ENCODE data around the gene SNX18.

Gene SNX18

DNA sequence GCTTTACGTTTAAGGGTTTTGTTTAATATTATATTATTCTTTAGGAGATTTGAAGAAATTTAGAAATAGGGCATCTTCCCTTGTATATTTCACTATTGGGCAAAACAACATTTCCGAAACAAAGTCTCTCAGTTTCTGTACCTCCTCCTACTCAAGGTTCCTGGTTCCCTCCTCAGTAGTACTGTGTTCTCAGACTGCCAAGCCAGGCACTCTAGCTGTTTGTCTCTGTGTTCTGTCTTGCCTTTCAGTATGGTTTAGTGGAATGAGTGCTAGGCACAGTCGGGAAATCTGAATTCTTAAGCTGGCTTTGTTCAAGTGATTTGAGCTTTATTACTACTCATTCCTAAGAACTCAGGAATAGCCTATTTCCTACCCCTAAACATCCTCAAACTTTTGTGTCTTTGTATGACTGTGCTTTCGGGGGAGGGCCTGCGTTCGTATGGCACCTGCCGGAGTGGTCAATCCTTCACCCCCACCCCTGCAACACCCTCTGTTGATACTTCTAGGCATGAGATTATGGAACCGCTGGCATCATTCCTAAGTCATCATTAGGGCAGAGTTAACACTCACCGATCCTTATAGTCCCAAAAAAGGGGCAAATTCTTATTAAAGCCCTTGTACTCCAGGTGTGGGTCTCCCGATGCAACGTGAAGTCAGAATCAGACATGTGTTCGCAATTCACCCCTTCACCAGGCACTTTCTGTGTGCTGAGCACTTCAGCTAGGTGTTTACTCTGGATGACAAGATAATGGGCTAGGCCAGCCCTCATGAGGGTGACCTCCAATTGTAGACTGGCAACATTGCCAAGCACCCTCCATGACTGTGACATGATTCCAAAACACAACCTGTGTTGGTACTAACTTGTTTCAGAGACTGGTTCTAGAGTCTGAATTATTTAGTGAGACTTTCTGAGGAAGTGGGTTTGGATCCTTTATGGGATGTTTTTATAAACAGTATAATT is 24.5 kb downstream of the SNX18 start:
- H3K4me1 Mint-ChIP-seq (ENCODE audit: low read depth), result peaks cover 12% of the 10 kb centered on the region
- no peak overlapping the region for H3K27ac Mint-ChIP-seq
- H3K36me3 Mint-ChIP-seq (ENCODE audit: low read depth), result peaks cover 32% of the 10 kb centered on the region
- H3K4me3 Mint-ChIP-seq, result no peak overlapping the region
- H3K9me3 Mint-ChIP-seq, result no peaks in the 10 kb centered on the region
- H3K27me3 Mint-ChIP-seq, result no peaks in the 10 kb centered on the region
- no peak for DNase-seq

DNA sequence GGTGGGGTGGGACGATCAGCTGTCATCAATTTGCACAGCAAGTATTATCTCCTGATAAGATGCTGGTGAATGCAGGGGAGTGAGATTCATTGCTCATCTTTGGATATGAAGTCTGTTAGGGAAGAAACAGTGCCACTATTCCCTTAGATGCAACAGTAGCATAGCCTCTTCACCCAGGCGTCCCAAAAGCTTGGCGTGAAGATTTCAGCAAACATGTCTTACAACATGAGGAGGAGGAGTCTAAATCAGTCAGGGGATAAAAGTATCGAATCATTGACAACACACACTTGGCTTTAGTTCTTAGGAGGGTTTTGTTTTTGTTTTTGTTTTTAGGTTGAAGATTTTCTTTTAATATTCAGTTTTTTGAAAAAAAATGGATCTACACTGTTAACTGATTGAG is 26.5 kb downstream of the SNX18 start:
- no peak overlapping the region for H3K4me3 Mint-ChIP-seq
- peaks cover 33% of the 10 kb centered on the region for H3K36me3 Mint-ChIP-seq (ENCODE audit: low read depth)
- peaks cover 8% of the 10 kb centered on the region for H3K4me1 Mint-ChIP-seq (ENCODE audit: low read depth)
- no peaks in the 10 kb centered on the region for H3K9me3 Mint-ChIP-seq
- H3K27me3 Mint-ChIP-seq, result no peaks in the 10 kb centered on the region
- no peak overlapping the region for H3K27ac Mint-ChIP-seq
- no peak for DNase-seq

DNA sequence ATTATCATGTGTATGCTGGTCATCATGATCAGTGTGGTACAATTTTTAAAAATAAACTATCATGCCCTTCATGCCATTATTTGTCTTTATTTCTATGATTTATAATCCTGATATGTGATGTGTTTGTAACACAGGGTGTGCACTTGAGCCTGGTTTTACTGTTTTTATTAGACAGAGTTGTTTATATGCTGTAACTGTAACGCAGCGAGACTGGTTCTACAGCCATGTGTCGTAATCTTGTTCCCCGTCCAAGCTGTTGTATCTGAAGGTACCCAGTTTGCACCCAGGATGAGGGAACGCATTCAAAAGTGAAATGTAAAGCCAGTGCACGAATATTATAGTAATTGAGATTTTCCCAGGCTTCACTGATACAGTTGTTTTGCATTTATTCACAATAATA is 28.2 kb downstream of the SNX18 start:
- Mint-ChIP-seq H3K27me3 (no peaks in the 10 kb centered on the region), H3K4me3 (no peak overlapping the region), H3K4me1 (ENCODE audit: low read depth) (peaks cover 8% of the 10 kb centered on the region), H3K36me3 (ENCODE audit: low read depth) (peaks cover 33% of the 10 kb centered on the region), H3K27ac (no peak overlapping the region), H3K9me3 (no peaks in the 10 kb centered on the region)
- no peak for DNase-seq

DNA sequence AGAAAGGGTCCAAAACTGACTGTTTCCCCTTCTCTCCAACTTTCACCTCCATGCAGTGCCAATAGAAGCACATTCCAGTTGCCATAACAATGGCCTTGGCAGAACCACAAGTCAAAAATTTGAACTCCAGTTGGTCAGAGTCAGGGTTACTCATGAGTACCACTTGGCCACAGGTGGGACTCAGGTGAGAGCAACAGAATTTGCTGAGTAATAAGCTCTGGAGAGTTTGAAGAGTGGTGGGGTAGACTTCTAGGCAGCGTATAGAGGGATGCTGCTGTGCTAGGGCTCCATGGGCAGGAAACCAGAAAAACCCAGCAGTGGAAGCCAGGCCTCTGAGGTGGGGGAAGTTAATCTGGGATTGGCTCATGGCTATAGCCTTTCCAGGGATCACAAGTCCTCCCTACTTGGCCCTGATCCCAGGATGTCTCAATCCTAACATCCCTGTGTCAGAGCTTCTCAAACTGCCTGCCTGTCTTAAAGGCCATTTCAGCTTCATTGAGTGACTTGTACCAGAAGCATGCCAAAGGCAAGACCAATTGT is 30.2 kb downstream of the SNX18 start:
- no peak overlapping the region for H3K4me3 Mint-ChIP-seq
- peaks cover 30% of the 10 kb centered on the region for H3K36me3 Mint-ChIP-seq (ENCODE audit: low read depth)
- no peak overlapping the region for H3K27ac Mint-ChIP-seq
- peaks cover 1% of the 10 kb centered on the region for H3K4me1 Mint-ChIP-seq (ENCODE audit: low read depth)
- H3K9me3 Mint-ChIP-seq, result no peaks in the 10 kb centered on the region
- no peaks in the 10 kb centered on the region for H3K27me3 Mint-ChIP-seq
- DNase-seq, result no peak

DNA sequence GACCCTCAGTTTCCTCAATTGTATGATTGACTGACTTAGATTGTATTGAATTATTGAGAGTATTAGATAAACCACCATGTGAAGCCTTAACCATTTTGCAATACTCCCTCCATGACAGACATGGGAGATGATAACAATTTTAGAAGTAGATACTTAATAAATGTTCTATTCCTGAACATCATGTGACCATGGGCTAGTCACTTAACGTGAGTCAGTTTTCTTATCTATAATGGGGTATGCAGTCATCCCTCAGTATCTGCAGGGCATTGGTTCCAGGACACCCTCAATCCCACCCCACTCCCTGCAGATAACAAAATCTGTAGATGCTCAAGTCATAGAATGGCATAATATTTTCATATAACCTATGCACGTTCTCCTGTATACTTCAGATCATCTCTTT is 31.0 kb downstream of the SNX18 start:
- H3K27ac Mint-ChIP-seq, result no peak overlapping the region
- peaks cover 1% of the 10 kb centered on the region for H3K4me1 Mint-ChIP-seq (ENCODE audit: low read depth)
- no peak for DNase-seq
- H3K27me3 Mint-ChIP-seq, result no peaks in the 10 kb centered on the region
- no peaks in the 10 kb centered on the region for H3K9me3 Mint-ChIP-seq
- H3K4me3 Mint-ChIP-seq, result no peak overlapping the region
- peaks cover 25% of the 10 kb centered on the region for H3K36me3 Mint-ChIP-seq (ENCODE audit: low read depth)

- Mint-ChIP-seq H3K4me1 (ENCODE audit: low read depth) (no peaks in the 10 kb centered on the region), H3K36me3 (ENCODE audit: low read depth) (peaks cover 7% of the 10 kb centered on the region), H3K9me3 (no peaks in the 10 kb centered on the region), H3K27me3 (no peaks in the 10 kb centered on the region), H3K27ac (no peak overlapping the region), H3K4me3 (no peak overlapping the region)
- DNase-seq, result no peak
Observed at GRCh38 chr5:54551292-54551691, 33.7 kb downstream of the SNX18 start.

DNA sequence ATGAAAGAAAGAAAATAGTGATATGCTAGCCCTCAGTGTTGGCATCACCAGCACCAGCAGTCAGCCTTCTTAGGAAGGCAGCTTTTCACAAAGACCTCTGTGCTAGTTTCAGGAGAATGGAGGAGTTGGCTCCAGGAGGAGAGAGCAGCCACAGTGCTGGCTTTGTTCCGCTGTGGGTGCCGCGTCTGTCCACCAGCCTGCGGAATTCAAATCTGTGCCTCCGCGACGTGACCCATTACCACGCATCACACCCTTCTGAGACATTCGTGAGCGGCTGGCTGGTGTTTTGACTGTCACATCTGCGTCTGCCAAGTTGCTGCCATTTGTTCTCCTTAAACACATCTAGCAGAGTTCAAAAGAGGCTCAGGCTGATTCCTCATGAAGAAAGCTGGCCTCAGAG is 34.4 kb downstream of the SNX18 start:
- peaks cover 5% of the 10 kb centered on the region for H3K36me3 Mint-ChIP-seq (ENCODE audit: low read depth)
- no peaks in the 10 kb centered on the region for H3K9me3 Mint-ChIP-seq
- no peak for DNase-seq
- H3K27me3 Mint-ChIP-seq, result no peaks in the 10 kb centered on the region
- no peak overlapping the region for H3K4me3 Mint-ChIP-seq
- H3K27ac Mint-ChIP-seq, result no peak overlapping the region
- no peaks in the 10 kb centered on the region for H3K4me1 Mint-ChIP-seq (ENCODE audit: low read depth)

DNA sequence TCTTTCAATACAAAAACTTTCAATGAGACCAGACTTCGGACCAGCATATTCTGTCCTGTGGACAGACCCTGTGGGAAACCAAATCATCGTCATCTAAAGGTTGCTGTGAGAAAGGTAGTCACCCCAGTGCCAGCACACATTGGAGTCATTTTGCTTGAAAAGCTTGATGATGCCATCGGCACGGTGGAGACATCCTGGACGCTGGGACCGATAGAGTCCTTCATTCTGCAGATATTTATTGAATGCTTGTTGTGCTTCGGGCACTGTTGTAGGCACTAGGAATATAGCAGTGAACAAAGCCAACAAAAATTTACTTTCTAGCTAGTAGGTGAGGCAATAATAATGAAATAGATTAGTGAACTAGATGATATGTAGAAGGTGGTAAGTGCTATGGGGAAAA is 34.9 kb downstream of the SNX18 start:
- H3K36me3 Mint-ChIP-seq (ENCODE audit: low read depth), result peaks cover 3% of the 10 kb centered on the region
- H3K4me1 Mint-ChIP-seq (ENCODE audit: low read depth), result no peaks in the 10 kb centered on the region
- H3K9me3 Mint-ChIP-seq, result no peaks in the 10 kb centered on the region
- no peak overlapping the region for H3K27ac Mint-ChIP-seq
- no peak overlapping the region for H3K4me3 Mint-ChIP-seq
- H3K27me3 Mint-ChIP-seq, result no peaks in the 10 kb centered on the region
- DNase-seq, result no peak

DNA sequence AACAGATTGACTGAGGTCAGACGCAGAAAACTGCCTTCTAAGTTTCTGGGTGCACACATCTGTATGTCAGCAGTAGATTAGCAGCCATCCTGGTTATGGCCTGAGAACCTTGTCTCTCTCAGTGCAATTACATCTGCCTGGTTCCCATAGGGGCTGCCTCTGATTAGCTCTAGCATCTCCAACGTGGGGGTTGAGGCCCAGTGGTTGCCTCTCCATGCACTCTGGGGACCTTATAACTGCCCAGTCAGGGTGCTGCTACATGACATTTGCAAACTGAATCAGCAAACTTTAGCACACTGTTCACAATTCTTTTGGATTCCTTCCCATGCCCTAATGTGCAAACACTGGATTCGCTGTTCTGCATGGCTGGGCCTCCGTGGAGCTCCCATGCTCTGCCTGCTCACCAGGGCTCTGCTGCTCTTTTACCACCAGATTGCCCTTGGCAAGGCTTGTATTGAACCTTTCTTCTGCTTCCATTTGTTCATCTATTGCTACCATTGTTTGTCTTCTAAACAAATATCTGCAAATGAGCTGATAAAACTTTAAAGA is 36.2 kb downstream of the SNX18 start:
- Mint-ChIP-seq H3K4me1 (ENCODE audit: low read depth) (no peaks in the 10 kb centered on the region), H3K27me3 (no peaks in the 10 kb centered on the region), H3K9me3 (no peaks in the 10 kb centered on the region), H3K4me3 (no peak overlapping the region), H3K27ac (no peak overlapping the region), H3K36me3 (ENCODE audit: low read depth) (peaks cover 3% of the 10 kb centered on the region)
- DNase-seq, result no peak

DNA sequence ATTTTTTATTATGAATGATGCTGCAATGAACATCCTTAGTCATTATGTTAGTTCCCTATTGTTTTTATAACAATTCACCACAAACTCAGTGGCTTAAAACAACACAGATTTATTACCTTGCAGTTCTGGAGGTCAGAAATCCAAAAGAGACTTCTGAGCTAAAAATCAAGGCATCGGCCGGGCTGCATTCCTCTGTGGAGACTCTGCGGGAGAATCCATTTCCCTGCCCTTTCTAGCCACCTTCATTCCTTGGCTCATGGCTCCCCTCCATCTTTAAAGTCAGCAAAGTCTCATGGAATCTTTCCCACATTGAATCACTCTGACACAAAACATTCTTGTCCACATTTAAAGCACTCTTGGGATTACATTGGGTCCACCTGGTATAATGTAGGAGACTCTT is 38.6 kb downstream of the SNX18 start:
- H3K27me3 Mint-ChIP-seq, result no peaks in the 10 kb centered on the region
- no peak overlapping the region for H3K27ac Mint-ChIP-seq
- no peak overlapping the region for H3K4me3 Mint-ChIP-seq
- no peaks in the 10 kb centered on the region for H3K36me3 Mint-ChIP-seq (ENCODE audit: low read depth)
- DNase-seq, result no peak
- H3K4me1 Mint-ChIP-seq (ENCODE audit: low read depth), result no peaks in the 10 kb centered on the region
- peaks cover 4% of the 10 kb centered on the region for H3K9me3 Mint-ChIP-seq

- H3K4me3 Mint-ChIP-seq, result no peak overlapping the region
- H3K27ac Mint-ChIP-seq, result no peak overlapping the region
Observed at GRCh38 chr5:54558362-54558761, 40.8 kb downstream of the SNX18 start.

DNA sequence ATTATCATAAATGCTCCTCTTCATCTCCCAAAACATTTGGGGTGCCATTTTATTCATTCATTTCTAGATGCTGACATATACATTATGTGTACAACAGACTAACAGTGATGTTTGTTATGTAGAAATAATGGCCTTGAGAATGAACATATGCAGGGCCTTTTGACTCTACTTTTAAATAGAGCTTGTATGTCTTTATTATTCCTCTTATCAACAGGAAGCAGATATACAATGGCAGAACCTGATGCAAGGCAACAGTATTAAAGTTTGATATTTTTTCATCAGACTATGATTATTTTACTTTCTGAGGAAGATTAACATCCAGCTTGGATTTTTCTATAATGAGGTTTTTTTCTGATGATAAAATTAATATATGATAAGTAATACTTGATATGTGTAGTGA is 44.1 kb downstream of the SNX18 start:
- no peaks in the 10 kb centered on the region for H3K4me1 Mint-ChIP-seq (ENCODE audit: low read depth)
- no peak overlapping the region for H3K4me3 Mint-ChIP-seq
- no peak for DNase-seq
- H3K36me3 Mint-ChIP-seq (ENCODE audit: low read depth), result no peaks in the 10 kb centered on the region
- no peaks in the 10 kb centered on the region for H3K27me3 Mint-ChIP-seq
- no peak overlapping the region for H3K27ac Mint-ChIP-seq
- H3K9me3 Mint-ChIP-seq, result peaks cover 4% of the 10 kb centered on the region

More at GRCh38 chr5:54558362-54558761, 40.8 kb downstream of the SNX18 start:
- no peaks in the 10 kb centered on the region for H3K36me3 Mint-ChIP-seq (ENCODE audit: low read depth)
- H3K9me3 Mint-ChIP-seq, result peaks cover 4% of the 10 kb centered on the region
- no peaks in the 10 kb centered on the region for H3K4me1 Mint-ChIP-seq (ENCODE audit: low read depth)
- H3K27me3 Mint-ChIP-seq, result no peaks in the 10 kb centered on the region
- no peak for DNase-seq

- H3K4me1 Mint-ChIP-seq (ENCODE audit: low read depth), result no peaks in the 10 kb centered on the region
- no peak for DNase-seq
- H3K27me3 Mint-ChIP-seq, result no peaks in the 10 kb centered on the region
Observed at GRCh38 chr5:54563083-54563761, 45.7 kb downstream of the SNX18 start.

DNA sequence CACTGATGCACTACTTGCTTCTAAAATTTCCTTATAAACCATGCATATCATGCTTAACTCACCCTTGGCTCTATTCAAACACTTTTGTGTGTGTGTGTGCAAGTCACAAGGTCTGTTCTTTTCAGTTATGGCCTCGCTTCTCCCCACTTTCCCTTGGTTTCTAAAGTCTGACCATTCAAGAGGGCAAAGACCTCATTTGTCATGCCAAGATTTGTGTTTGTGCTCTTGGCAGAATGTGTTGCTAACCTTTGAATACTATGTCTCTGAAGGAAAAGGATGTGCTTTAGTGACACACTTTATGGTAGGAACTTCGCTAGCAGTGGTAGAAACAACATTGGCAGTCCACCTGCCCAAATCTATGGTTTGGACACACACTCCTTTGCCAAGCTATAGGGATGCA is 50.4 kb downstream of the SNX18 start:
- H3K4me1 Mint-ChIP-seq (ENCODE audit: low read depth), result no peaks in the 10 kb centered on the region
- H3K27me3 Mint-ChIP-seq, result no peaks in the 10 kb centered on the region
- H3K9me3 Mint-ChIP-seq, result no peaks in the 10 kb centered on the region
- no peak overlapping the region for H3K27ac Mint-ChIP-seq
- no peak for DNase-seq
- no peak overlapping the region for H3K4me3 Mint-ChIP-seq
- H3K36me3 Mint-ChIP-seq (ENCODE audit: low read depth), result no peaks in the 10 kb centered on the region

More at GRCh38 chr5:54563083-54563761, 45.7 kb downstream of the SNX18 start:
- Mint-ChIP-seq H3K36me3 (ENCODE audit: low read depth) (no peaks in the 10 kb centered on the region), H3K27ac (no peak overlapping the region), H3K9me3 (peaks cover 4% of the 10 kb centered on the region), H3K4me3 (no peak overlapping the region)

GRCh38 chr5:54570916-54571315 is 53.4 kb downstream of the SNX18 start:
- DNase-seq, result no peak
- H3K36me3 Mint-ChIP-seq (ENCODE audit: low read depth), result no peaks in the 10 kb centered on the region
- no peaks in the 10 kb centered on the region for H3K27me3 Mint-ChIP-seq
- no peak overlapping the region for H3K4me3 Mint-ChIP-seq
- H3K4me1 Mint-ChIP-seq (ENCODE audit: low read depth), result peaks cover 8% of the 10 kb centered on the region
- no peaks in the 10 kb centered on the region for H3K9me3 Mint-ChIP-seq
- no peak overlapping the region for H3K27ac Mint-ChIP-seq
